H1 (cell line): Measurements from ENCODE around the gene ZNF814. TPM values are rescaled to one million over a fixed set of nuclear protein-coding genes. Genes with fewer than 3 reads are reported as not detected.

Source experiments
- CTCF ChIA-PET: fragments of 300-600 bp; sonication (Branson Sonifier 250); formaldehyde crosslinking; loops from one replicate; lab custom pipeline; 2021; ENCODE audit not compliant: partially characterized antibody; lab: Charles Lee
- POLR2A ChIA-PET: fragments of 300-600 bp; sonication (Branson Sonifier 250); formaldehyde crosslinking; loops from one replicate; lab custom pipeline; 2021; ENCODE audit warnings: inconsistent platforms; ENCODE audit not compliant: partially characterized antibody; lab: Charles Lee
- DNase-seq, 2 experiments: peaks; one replicate each; pipeline versions ENCODE4 v3.0.0 to v3.0.0-alpha.2; 2010 to 2022; ENCODE audit warnings: low spot score in 2 of 2, low read depth in 1 of 2, mixed read lengths in 1 of 2
- FAIRE-seq: peaks from 2 replicates; lab custom pipeline; 2011; peaks lifted over from hg19 to GRCh38; lab: Jason Lieb, UNC
- H2AFZ ChIP-seq: 2 replicates; pipeline ENCODE4 v1.8.1; 2012; ENCODE audit warnings: low read length, inconsistent platforms
- H2AK5ac ChIP-seq: 2 replicates; pipeline ENCODE4 v1.6.1; 2013; ENCODE audit warnings: low read depth, low read length
- H2BK120ac ChIP-seq: replicated peaks from 2 replicates; pipeline ENCODE3; 2013; ENCODE audit warnings: low read depth, low read length, inconsistent platforms
- H2BK12ac ChIP-seq: 2 replicates; pipeline ENCODE4 v1.6.1; 2013; ENCODE audit warnings: low read depth, low read length
- H2BK15ac ChIP-seq: 2 replicates; pipeline ENCODE4 v1.6.1; 2013; ENCODE audit warnings: low read length
- H2BK20ac ChIP-seq: 2 replicates; pipeline ENCODE4 v1.6.1; 2013; ENCODE audit warnings: low read length
- H2BK5ac ChIP-seq: 2 replicates; pipeline ENCODE4 v1.6.1; 2013; ENCODE audit warnings: low read depth, low read length
- H3K14ac ChIP-seq: 2 replicates; pipeline ENCODE4 v1.6.1; 2013; ENCODE audit warnings: inconsistent platforms; ENCODE audit not compliant: insufficient read length
- H3K18ac ChIP-seq: 2 replicates; pipeline ENCODE4 v1.6.1; 2013; ENCODE audit warnings: low read length; ENCODE audit errors: extremely low read depth
- H3K23ac ChIP-seq: 2 replicates; pipeline ENCODE4 v1.6.1; 2013; ENCODE audit warnings: inconsistent platforms; ENCODE audit not compliant: insufficient read length
- H3K23me2 ChIP-seq: 2 replicates; pipeline ENCODE4 v1.6.1; 2013; ENCODE audit warnings: low read depth, low read length
- H3K27ac ChIP-seq: 2 replicates; pipeline ENCODE4 v1.6.1; 2011; ENCODE audit warnings: low read depth, low read length, inconsistent platforms
- H3K27me3 ChIP-seq, 4 experiments: replicated peaks in 1 of 4; 1 replicate in 1 of 4; 2 replicates in 3 of 4; pipeline versions ENCODE4 v1.6.1 to v1.8.1; 2011 to 2013; ENCODE audit warnings: low read length in 3 of 4, mild to moderate bottlenecking in 3 of 4, inconsistent platforms in 2 of 4, mixed read lengths in 2 of 4, moderate library complexity in 1 of 4; ENCODE audit not compliant: control insufficient read depth in 3 of 4, insufficient read depth in 3 of 4; ENCODE audit errors: extremely low read depth in 1 of 4
- H3K36me3 ChIP-seq, 4 experiments: 2 replicates each; pipeline versions ENCODE4 v1.6.1 to v1.8.1; 2011 to 2013; ENCODE audit warnings: mild to moderate bottlenecking in 4 of 4, low read length in 3 of 4, moderate library complexity in 2 of 4, control low read depth in 1 of 4, inconsistent platforms in 1 of 4; ENCODE audit not compliant: insufficient read depth in 4 of 4, control insufficient read depth in 2 of 4
- H3K4ac ChIP-seq: replicated peaks from 2 replicates; pipeline ENCODE3; 2013; ENCODE audit warnings: low read length, low read depth, mixed read lengths, inconsistent platforms; ENCODE audit not compliant: insufficient read length
- H3K4me1 ChIP-seq, 4 experiments: replicated peaks in 1 of 4; 1 replicate in 1 of 4; 2 replicates in 3 of 4; pipeline versions ENCODE4 v1.6.1 to v1.8.1; 2011 to 2013; ENCODE audit warnings: low read length in 3 of 4, inconsistent platforms in 2 of 4, mixed read lengths in 1 of 4; ENCODE audit not compliant: insufficient read depth in 4 of 4, control insufficient read depth in 3 of 4
- H3K4me2 ChIP-seq, 2 experiments: 2 replicates each; pipeline versions ENCODE4 v1.6.1 to v1.8.1; 2011 to 2013; ENCODE audit warnings: low read depth in 2 of 2, low read length in 2 of 2, control low read depth in 1 of 2, inconsistent platforms in 1 of 2, mild to moderate bottlenecking in 1 of 2; ENCODE audit not compliant: insufficient read depth in 1 of 2
- H3K4me3 ChIP-seq, 4 experiments: fragments of 200-600, 300-600 bp in 1 of 4; sonication (generic), shearing (Covaris generic), sonication (Bioruptor Twin) in 1 of 4; 2 replicates each; pipeline versions ENCODE4 v1.5.1 to v1.8.1; 2011 to 2016; ENCODE audit warnings: low read length in 4 of 4, low read depth in 3 of 4, control low read depth in 2 of 4, inconsistent platforms in 2 of 4, mild to moderate bottlenecking in 2 of 4, mixed read lengths in 1 of 4, moderate library complexity in 1 of 4; ENCODE audit not compliant: insufficient read depth in 2 of 4; ENCODE audit errors: extremely low read depth in 1 of 4
- H3K56ac ChIP-seq: replicated peaks from 2 replicates; pipeline ENCODE3; 2013; ENCODE audit warnings: low read depth, mild to moderate bottlenecking, mixed read lengths, low read length, inconsistent platforms; ENCODE audit not compliant: insufficient read length
- H3K79me1 ChIP-seq: 2 replicates; pipeline ENCODE4 v1.6.1; 2013; ENCODE audit warnings: low read depth, low read length, control low read depth
- H3K79me2 ChIP-seq, 2 experiments: 2 replicates each; pipeline versions ENCODE4 v1.6.1 to v1.8.1; 2012 to 2013; ENCODE audit warnings: low read length in 2 of 2, mild to moderate bottlenecking in 2 of 2, inconsistent platforms in 1 of 2; ENCODE audit not compliant: insufficient read depth in 2 of 2, control insufficient read depth in 1 of 2
- H3K9ac ChIP-seq, 4 experiments: replicated peaks in 1 of 4; 1 replicate in 1 of 4; 2 replicates in 3 of 4; pipeline versions ENCODE4 v1.6.1 to v1.8.1; 2011 to 2013; ENCODE audit warnings: low read depth in 3 of 4, low read length in 3 of 4, control low read depth in 2 of 4, mild to moderate bottlenecking in 2 of 4, moderate library complexity in 2 of 4, inconsistent platforms in 1 of 4; ENCODE audit errors: extremely low read depth in 1 of 4
- H3K9me3 ChIP-seq, 2 experiments: 2 replicates each; pipeline versions ENCODE4 v1.6.1 to v1.8.1; 2012 to 2013; ENCODE audit warnings: mild to moderate bottlenecking in 2 of 2, moderate library complexity in 2 of 2, control low read depth in 1 of 2, inconsistent platforms in 1 of 2, low read depth in 1 of 2, low read length in 1 of 2, mixed read lengths in 1 of 2; ENCODE audit not compliant: insufficient read depth in 2 of 2
- H4K20me1 ChIP-seq, 2 experiments: replicated peaks in 1 of 2; 2 replicates each; pipeline versions ENCODE3 to v1.8.1; 2011 to 2013; ENCODE audit warnings: inconsistent platforms in 2 of 2, low read length in 2 of 2, mild to moderate bottlenecking in 1 of 2; ENCODE audit not compliant: insufficient read depth in 2 of 2, control insufficient read depth in 1 of 2
- H4K5ac ChIP-seq: 2 replicates; pipeline ENCODE4 v1.6.1; 2013; ENCODE audit warnings: low read length, low read depth, mixed read lengths, inconsistent platforms; ENCODE audit not compliant: insufficient read length
- H4K8ac ChIP-seq: 2 replicates; pipeline ENCODE4 v1.8.0; 2013; ENCODE audit warnings: mild to moderate bottlenecking, moderate library complexity, low read length, inconsistent platforms; ENCODE audit not compliant: insufficient read depth; ENCODE audit errors: extremely low read depth
- H4K91ac ChIP-seq: replicated peaks from 2 replicates; pipeline ENCODE3; 2013; ENCODE audit warnings: low read length, mixed read lengths, inconsistent platforms; ENCODE audit not compliant: insufficient read length
- CBX5 ChIP-seq: fragments of 300-800, 300-1000 bp; sonication (generic); IDR thresholded peaks from 2 replicates; pipeline ENCODE4 v1.7.1; 2016; ENCODE audit warnings: antibody characterized with exemption, low read length, low read depth
- CBX8 ChIP-seq: fragments of 300-800, 300-1000 bp; sonication (generic); IDR thresholded peaks from 2 replicates; pipeline ENCODE4 v1.7.1; 2016; ENCODE audit warnings: low read depth, low read length, borderline replicate concordance
- CEBPB ChIP-seq: IDR thresholded peaks from 2 replicates; pipeline ENCODE4 v1.6.1; 2012; ENCODE audit warnings: low read depth, low read length
- CHD1 ChIP-seq: IDR thresholded peaks from 2 replicates; pipeline ENCODE4 v1.6.1; 2012; ENCODE audit warnings: low read depth, low read length, improper control_type of control experiment
- GTF2F1 ChIP-seq: IDR thresholded peaks from 2 replicates; pipeline ENCODE4 v1.6.1; 2012; ENCODE audit warnings: low read depth, low read length, improper control_type of control experiment, borderline replicate concordance
- JUND ChIP-seq: IDR thresholded peaks from 2 replicates; pipeline ENCODE4 v1.6.1; 2011; ENCODE audit warnings: mild to moderate bottlenecking, improper control_type of control experiment, low read length
- POLR2A ChIP-seq, 2 experiments: IDR thresholded peaks; 1 replicate in 1 of 2; 2 replicates in 1 of 2; pipeline ENCODE4 v1.6.1; 2011; ENCODE audit warnings: low read depth in 2 of 2, low read length in 2 of 2, mild to moderate bottlenecking in 2 of 2; ENCODE audit errors: control extremely low read depth in 1 of 2
- POU5F1 ChIP-seq: IDR thresholded peaks from 2 replicates; pipeline ENCODE4 v1.6.1; 2011; ENCODE audit warnings: low read depth, mild to moderate bottlenecking, low read length, moderate library complexity
- RFX5 ChIP-seq: IDR thresholded peaks from 2 replicates; pipeline ENCODE4 v1.6.1; 2011; ENCODE audit warnings: low read depth, low read length, improper control_type of control experiment, borderline replicate concordance
- SIRT6 ChIP-seq: IDR thresholded peaks from one replicate; pipeline ENCODE4 v1.7.1; 2012; ENCODE audit warnings: low read length, inconsistent platforms
- SP4 ChIP-seq: IDR thresholded peaks from 2 replicates; pipeline ENCODE4 v1.6.1; 2012; ENCODE audit warnings: low read length, inconsistent platforms
- SRF ChIP-seq: IDR thresholded peaks from 2 replicates; pipeline ENCODE4 v1.6.1; 2011; ENCODE audit warnings: mild to moderate bottlenecking, low read depth, low read length, moderate library complexity
- TBP ChIP-seq: IDR thresholded peaks from 2 replicates; pipeline ENCODE4 v1.6.1; 2011; ENCODE audit warnings: low read depth, low read length, improper control_type of control experiment
- WGBS, 2 experiments: shearing (Covaris generic) in 1 of 2; methylation state at CpG; one replicate each; pipeline versions ENCODE4 v1.1.6 to v1.1.7; 2013 to 2015; ENCODE audit warnings: low lambda C conversion rate in 2 of 2, mixed read lengths in 2 of 2, inconsistent platforms in 1 of 2, low coverage in 1 of 2, missing lambda C conversion rate in 1 of 2; ENCODE audit not compliant: insufficient replicate concordance in 2 of 2, insufficient coverage in 1 of 2, insufficient read length in 1 of 2; ENCODE audit errors: extremely low coverage in 1 of 2, missing lambda C conversion rate in 1 of 2; 5-methylcytosine and 5-hydroxymethylcytosine counted together
- polyA plus RNA-seq, 7 experiments: library from polyadenylated mRNA; depleted of rRNA in 3 of 7; stranded (reverse) in 5 of 7; unstranded in 2 of 7; fragments of >200 nt in 5 of 7; fragments of 200-250 nt in 2 of 7; gene quantifications; 1 replicate in 5 of 7; 2 replicates in 1 of 7; 4 replicates in 1 of 7; pipeline versions ENCODE4 v1.2.1 to v1.2.3, GENCODE V29; 2011 to 2013; ENCODE audit warnings: missing spikeins in 2 of 7, mixed read lengths in 2 of 7
- total RNA-seq: library from RNA; stranded (reverse); fragmentation: NEBNext Ultra II Directional; extraction: Animal tissue kit (Norgen Biotek cat#: 25700); gene quantifications from 2 replicates; pipeline ENCODE4 v1.2.1, GENCODE V29; 2021

ZNF814 gene
- total and polyA plus RNA-seq, 2 of the 8 experiments (the other 6 are each of a cell fraction or from before 2014, with no cell fraction given), result 90.9 to 99.6 TPM

GRCh38 chr19:57813919-57814504 is 74.8 kb downstream of the ZNF814 start:
- no peak overlapping the region for H3K4ac ChIP-seq
- H4K20me1 ChIP-seq, result peaks cover 0 to 6% of the 10 kb centered on the region in 2 experiments
- H3K23me2 ChIP-seq, result peaks cover 4% of the 10 kb centered on the region
- no peak overlapping the region for H2AK5ac ChIP-seq
- no peak overlapping the region for H4K5ac ChIP-seq
- no peak overlapping the region for H3K23ac ChIP-seq
- no peaks in the 10 kb centered on the region for H3K9me3 ChIP-seq
- no peak overlapping the region for H3K14ac ChIP-seq
- peak overlapping the region; percentile 90 to 94 for H3K4me2 ChIP-seq
- peaks cover 0 to 8% of the 10 kb centered on the region in 2 experiments; a peak in 2 of 4 replicates for H3K79me2 ChIP-seq
- no peak overlapping the region for H3K56ac ChIP-seq
- no peak overlapping the region for H2BK15ac ChIP-seq
- peak overlapping the region; percentile 84 to 99 (median 87) for H3K4me3 ChIP-seq
- FAIRE-seq (no peak), DNase-seq (no peak)
- no peaks in the 10 kb centered on the region for H3K27me3 ChIP-seq
- 0 out of 2 replicates have a peak overlapping the region, but pooled peaks have one; percentile 34 for H2AFZ ChIP-seq
- H3K9ac ChIP-seq, result peak overlapping the region; percentile 85 to 94 (median 90)
- H2BK12ac ChIP-seq, result no peak overlapping the region
- H4K91ac ChIP-seq, result no peak overlapping the region
- H3K36me3 ChIP-seq, result peaks cover 2 to 14% (median 7%) of the 10 kb centered on the region in 4 experiments; a peak in 5 of 8 replicates
- no peak for TF ChIP-seq CBX8
- TF ChIP-seq POLR2A (IDR thresholded peaks at IDR 0.05; ENCODE audit: control extremely low read depth in 1 of 2, low read depth in 2 of 2, low read length in 2 of 2), result no peak
- TF ChIP-seq SRF, result no peak
- TF ChIP-seq CHD1, result no peak
- no peak for TF ChIP-seq CBX5
- TF ChIP-seq POU5F1, result no peak
- no peak for TF ChIP-seq CEBPB
- TF ChIP-seq RFX5, result no peak
- no peak for TF ChIP-seq SIRT6
- no peak for TF ChIP-seq JUND
- TF ChIP-seq SP4, result no peak
- TF ChIP-seq GTF2F1, result no peak
- TF ChIP-seq TBP, result no peak
- H2BK5ac ChIP-seq, result peak overlapping the region; percentile 12; the same call in 1 of the 2 replicates
- H2BK120ac ChIP-seq, result no peak overlapping the region
- ChIA-PET POLR2A (interaction anchor here (0.7 to 3.5 kb wide), 5 partner anchors 9 to 105 kb away, joined by 3 to 36 read pairs (median 6); partner anchors contain the start of genes ZNF154 and ZNF586), CTCF (interaction anchor here (0.6 to 1.6 kb wide), 3 partner anchors 17 to 89 kb away, joined by 3 to 4 read pairs (median 3); no protein-coding TSS in a partner anchor)
- H3K4me1 ChIP-seq, result peaks cover 0 to 4% (median 3%) of the 10 kb centered on the region in 4 experiments; a peak in 5 of 7 replicates
- H3K18ac ChIP-seq, result no peak overlapping the region
- 30% methylated on average over 12 of the region's 13 CpGs; no CpG with 5 or more reads in 1 of the 2 experiments for WGBS, 2 experiments
- H3K79me1 ChIP-seq, result 0 out of 2 replicates have a peak, but pooled peaks cover 2% of the 10 kb centered on the region
- no peak overlapping the region for H4K8ac ChIP-seq
- H2BK20ac ChIP-seq, result no peak overlapping the region
- H3K27ac ChIP-seq, result no peak overlapping the region; the same call in 1 of the 2 replicates
